Type B pancreatic cell (in vitro differentiated cells): ENCODE data around the gene PREPL. TPM values are rescaled to one million over a fixed set of nuclear protein-coding genes. Genes with fewer than 3 reads are reported as not detected.

Experiments
- DNase-seq: peaks from one replicate; pipeline ENCODE4 v3.0.0; 2021; ENCODE audit warnings: mixed read lengths; ENCODE audit not compliant: unreplicated experiment; ENCODE audit errors: extremely low spot score
- H3K27ac Mint-ChIP-seq: 2 replicates; pipeline ENCODE4 v1.8.0; 2021; ENCODE audit warnings: mild to moderate bottlenecking, mixed read lengths
- H3K27me3 Mint-ChIP-seq: 2 replicates; pipeline ENCODE4 v1.8.0; 2021; ENCODE audit warnings: mixed read lengths
- H3K36me3 Mint-ChIP-seq: 2 replicates; pipeline ENCODE4 v1.8.0; 2021; ENCODE audit warnings: mixed read lengths
- H3K4me1 Mint-ChIP-seq: one replicate; pipeline ENCODE4 v1.8.0; 2021; ENCODE audit warnings: mixed read lengths; ENCODE audit not compliant: unreplicated experiment
- H3K4me3 Mint-ChIP-seq: 2 replicates; pipeline ENCODE4 v1.8.0; 2021; ENCODE audit warnings: mild to moderate bottlenecking, mixed read lengths
- H3K9me3 Mint-ChIP-seq: 2 replicates; pipeline ENCODE4 v1.8.0; 2021; ENCODE audit warnings: mixed read lengths
- CTCF ChIP-seq: fragments of 200-600 bp; sonication (generic); conservative IDR thresholded peaks from 2 replicates; pipeline ENCODE4 v1.5.0; 2021; ENCODE audit warnings: antibody characterized with exemption, mild to moderate bottlenecking
- total RNA-seq: library from RNA; stranded (reverse); gene quantifications from 2 replicates; pipeline ENCODE4 v1.2.1, GENCODE V29; 2021; ENCODE audit warnings: low replicate concordance

PREPL gene
- total RNA-seq, 1 donor from 2014 or later: 42.0 TPM

- Mint-ChIP-seq H3K27me3 (no peaks in the 10 kb centered on the region), H3K9me3 (no peaks in the 10 kb centered on the region), H3K4me3 (no peak overlapping the region), H3K27ac (no peak overlapping the region), H3K36me3 (no peaks in the 10 kb centered on the region), H3K4me1 (peaks cover 23% of the 10 kb centered on the region)
- DNase-seq: no peak
- TF ChIP-seq CTCF: no peak
These were observed 75.0 kb downstream of the PREPL start for GRCh38 chr2:44286119-44286883.

DNA sequence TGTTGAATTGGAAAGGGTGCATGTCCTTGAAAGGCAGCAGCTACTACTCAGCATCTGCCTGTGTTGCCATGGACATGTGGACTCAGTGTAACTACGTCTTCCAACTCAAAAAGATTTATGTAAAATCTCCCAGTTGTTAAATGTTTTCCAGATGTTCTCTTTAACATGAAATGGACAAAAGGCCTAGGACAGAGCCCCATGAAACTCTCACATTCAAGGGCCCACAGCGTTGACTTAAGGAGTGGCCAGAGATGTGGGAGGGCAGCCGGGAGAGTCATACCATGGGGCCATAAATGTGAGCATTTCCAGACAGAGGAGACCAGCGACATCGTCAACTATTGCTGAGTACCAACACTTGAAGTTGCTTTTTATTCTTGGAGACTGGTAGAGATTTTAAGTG, 76.1 kb downstream of the PREPL start:
- no peaks in the 10 kb centered on the region for H3K9me3 Mint-ChIP-seq
- no peak overlapping the region for H3K4me3 Mint-ChIP-seq
- no peaks in the 10 kb centered on the region for H3K36me3 Mint-ChIP-seq
- no peak for TF ChIP-seq CTCF
- peaks cover 13% of the 10 kb centered on the region for H3K4me1 Mint-ChIP-seq
- no peak overlapping the region for H3K27ac Mint-ChIP-seq
- no peak for DNase-seq
- H3K27me3 Mint-ChIP-seq: no peaks in the 10 kb centered on the region

DNA sequence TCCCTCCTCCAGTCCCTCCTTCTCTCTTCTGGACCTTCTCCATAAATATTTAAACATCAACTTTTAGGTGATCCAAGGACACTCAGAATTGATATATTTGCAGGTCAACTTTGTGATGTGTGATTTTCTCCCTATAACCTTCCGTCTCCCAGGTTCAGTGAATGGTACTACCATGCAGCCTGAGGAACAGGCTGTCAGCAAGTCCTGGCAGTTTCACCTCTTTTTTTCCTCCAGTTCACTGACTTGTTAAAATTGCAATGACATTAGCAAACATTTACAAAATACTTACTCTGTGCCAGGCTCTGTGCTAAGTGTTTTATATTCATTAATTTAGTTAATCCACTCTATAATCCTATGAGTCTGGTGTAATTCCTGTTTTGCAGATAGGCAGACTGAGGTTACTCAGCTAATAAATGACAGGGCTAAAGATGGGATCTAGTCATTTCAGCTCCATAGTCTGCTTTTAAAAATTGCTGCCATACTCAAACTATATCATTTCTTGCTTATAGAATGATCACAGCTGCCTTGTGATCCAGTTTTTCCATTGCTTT, 78.1 kb downstream of the PREPL start:
- Mint-ChIP-seq H3K27me3 (no peaks in the 10 kb centered on the region), H3K9me3 (no peaks in the 10 kb centered on the region), H3K36me3 (no peaks in the 10 kb centered on the region), H3K4me1 (peaks cover 10% of the 10 kb centered on the region), H3K4me3 (no peak overlapping the region), H3K27ac (no peak overlapping the region)
- DNase-seq: no peak
- TF ChIP-seq CTCF: no peak

DNA sequence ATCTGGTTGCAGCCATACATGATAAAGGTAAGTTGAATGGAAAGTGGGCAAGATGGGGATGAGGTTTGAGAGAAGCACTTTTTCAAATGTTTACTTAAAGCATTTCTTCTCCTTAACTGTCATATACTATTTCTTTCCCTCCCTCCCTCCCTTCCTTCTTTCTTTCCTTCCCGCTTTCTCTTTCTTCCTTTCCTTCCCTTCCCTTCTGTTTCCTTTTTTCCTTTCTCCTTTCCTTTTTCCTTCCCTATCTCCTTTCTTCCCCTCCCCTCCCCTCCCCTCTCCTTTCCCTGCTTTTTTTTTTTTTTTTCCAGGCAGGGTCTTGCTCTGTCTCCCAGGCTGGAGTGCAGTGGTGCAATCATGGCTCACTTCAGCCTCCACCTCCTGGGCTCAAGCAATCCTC, 80.4 kb downstream of the PREPL start:
- TF ChIP-seq CTCF: no peak
- no peak for DNase-seq
- H3K9me3 Mint-ChIP-seq: no peaks in the 10 kb centered on the region

DNA sequence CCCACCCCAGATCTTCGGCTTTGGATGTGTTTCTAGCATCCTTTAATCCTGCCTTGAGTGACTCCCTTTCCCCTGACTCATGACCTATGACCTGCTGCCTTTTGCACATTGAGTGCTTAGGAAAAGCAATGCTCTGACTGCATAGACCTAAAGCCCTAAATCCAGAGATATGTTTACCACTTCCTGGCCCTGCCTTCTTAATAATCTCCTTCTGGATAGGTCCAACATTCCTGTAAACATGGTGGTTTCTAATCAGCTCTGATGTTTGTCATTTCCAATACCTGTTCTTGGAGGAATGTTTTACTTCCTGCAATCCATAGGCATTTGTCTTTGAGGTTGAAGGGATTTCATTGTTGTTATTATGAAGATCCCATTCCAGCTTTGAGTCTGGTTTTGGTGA, 83.8 kb downstream of the PREPL start:
- Mint-ChIP-seq H3K4me3 (no peak overlapping the region), H3K9me3 (no peaks in the 10 kb centered on the region), H3K27me3 (no peaks in the 10 kb centered on the region), H3K36me3 (no peaks in the 10 kb centered on the region), H3K27ac (no peak overlapping the region), H3K4me1 (no peaks in the 10 kb centered on the region)
- no peak for TF ChIP-seq CTCF
- DNase-seq: no peak

More for the DNA sequence above, 80.4 kb downstream of the PREPL start:
- H3K27ac Mint-ChIP-seq: no peak overlapping the region
- H3K36me3 Mint-ChIP-seq: no peaks in the 10 kb centered on the region
- no peaks in the 10 kb centered on the region for H3K27me3 Mint-ChIP-seq
- H3K4me3 Mint-ChIP-seq: no peak overlapping the region
- H3K4me1 Mint-ChIP-seq: peaks cover 10% of the 10 kb centered on the region
